ENCODE results near the gene NKX1-1.

Gene NKX1-1

DNA sequence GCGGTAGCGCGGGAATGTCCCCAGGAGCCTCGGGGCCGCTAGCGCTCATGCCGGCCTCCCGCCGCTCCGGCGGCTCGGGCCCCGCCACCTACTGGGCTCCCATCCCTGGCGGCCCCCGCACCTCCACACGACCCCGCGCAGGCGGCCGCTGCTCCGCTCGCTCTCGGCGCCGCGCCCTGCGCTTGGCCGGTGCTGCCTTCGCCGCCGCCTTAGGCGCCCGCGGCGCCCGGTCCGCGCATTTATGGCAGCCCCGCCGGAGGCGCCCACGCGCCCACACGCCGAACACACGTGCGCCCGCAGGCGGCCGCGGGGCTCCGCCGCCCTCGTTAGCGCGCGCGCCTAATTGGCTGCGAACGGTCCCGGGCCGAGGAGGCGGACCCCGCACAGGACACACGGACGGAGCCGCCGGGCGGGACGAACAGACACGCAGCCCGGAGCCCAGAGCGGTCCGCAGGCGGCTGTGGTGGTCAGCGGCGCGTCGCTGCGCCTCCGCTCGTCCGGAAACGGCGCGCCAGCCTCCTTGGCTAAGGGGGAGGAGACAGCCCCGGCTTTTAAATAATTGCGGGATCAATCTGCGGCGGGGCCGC, at the start of gene NKX1-1:
NKX1-1 (minus strand) TSS at position 49 of the 587 bp plus-strand sequence; CDS start at position 49, 0 bp downstream.
- H3K4me3 ChIP-seq (ENCODE audit: low read depth in 1 of 5, low read length in 5 of 5): no peak within 1 kb of the TSS
- H3K36me3 ChIP-seq (ENCODE audit: control insufficient read depth in 5 of 5, insufficient read depth in 5 of 5, low read length in 5 of 5): no peaks in the 10 kb centered on the region
- H3K9me3 ChIP-seq (ENCODE audit: control insufficient read depth in 5 of 5, low read length in 5 of 5): no peaks in the 10 kb centered on the region
- peaks cover 70 to 81% (median 77%) of the 10 kb centered on the region in 5 donors for H3K27me3 ChIP-seq (ENCODE audit: control insufficient read depth in 5 of 5, insufficient read depth in 4 of 5, low read length in 5 of 5)
- H3K27ac ChIP-seq (ENCODE audit: low read depth, low read length): no peak within 1 kb of the TSS
- H3K4me1 ChIP-seq (ENCODE audit: control insufficient read depth in 5 of 5, insufficient read depth in 5 of 5, low read length in 5 of 5): peaks cover 0 to 15% (median 5%) of the 10 kb centered on the region in 5 donors
- H3K9ac ChIP-seq (ENCODE audit: low read length in 5 of 5): no peak within 1 kb of the TSS

DNA sequence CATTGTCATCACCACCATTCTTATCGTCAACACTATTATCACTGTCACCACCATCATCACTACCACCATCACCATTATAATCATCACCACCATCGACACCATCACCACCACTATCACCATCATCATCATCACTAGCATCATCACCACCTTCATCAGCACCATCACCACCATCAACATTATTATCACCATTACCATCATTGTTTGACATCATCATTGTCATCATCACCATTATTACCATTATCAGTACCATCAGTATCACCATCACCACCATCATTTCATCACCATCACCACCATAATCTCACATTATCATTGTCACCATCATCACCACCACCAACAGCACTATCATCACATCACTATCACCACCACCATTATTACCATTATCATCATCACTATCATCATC, 47.5 kb upstream of the NKX1-1 start:
- H3K4me1 ChIP-seq (ENCODE audit: control insufficient read depth in 5 of 5, insufficient read depth in 5 of 5, low read length in 5 of 5): no peaks in the 10 kb centered on the region
- H3K9ac ChIP-seq (ENCODE audit: low read length in 5 of 5): no peak overlapping the region
- H3K36me3 ChIP-seq (ENCODE audit: control insufficient read depth in 5 of 5, insufficient read depth in 5 of 5, low read length in 5 of 5): no peaks in the 10 kb centered on the region
- H3K4me3 ChIP-seq (ENCODE audit: low read depth in 1 of 5, low read length in 5 of 5): no peak overlapping the region
- H3K27ac ChIP-seq (ENCODE audit: low read depth, low read length): no peak overlapping the region
- peaks cover 0 to 19% (median 3%) of the 10 kb centered on the region in 5 donors for H3K9me3 ChIP-seq (ENCODE audit: control insufficient read depth in 5 of 5, low read length in 5 of 5)
- peaks cover 12 to 31% (median 14%) of the 10 kb centered on the region in 5 donors for H3K27me3 ChIP-seq (ENCODE audit: control insufficient read depth in 5 of 5, insufficient read depth in 4 of 5, low read length in 5 of 5)

DNA sequence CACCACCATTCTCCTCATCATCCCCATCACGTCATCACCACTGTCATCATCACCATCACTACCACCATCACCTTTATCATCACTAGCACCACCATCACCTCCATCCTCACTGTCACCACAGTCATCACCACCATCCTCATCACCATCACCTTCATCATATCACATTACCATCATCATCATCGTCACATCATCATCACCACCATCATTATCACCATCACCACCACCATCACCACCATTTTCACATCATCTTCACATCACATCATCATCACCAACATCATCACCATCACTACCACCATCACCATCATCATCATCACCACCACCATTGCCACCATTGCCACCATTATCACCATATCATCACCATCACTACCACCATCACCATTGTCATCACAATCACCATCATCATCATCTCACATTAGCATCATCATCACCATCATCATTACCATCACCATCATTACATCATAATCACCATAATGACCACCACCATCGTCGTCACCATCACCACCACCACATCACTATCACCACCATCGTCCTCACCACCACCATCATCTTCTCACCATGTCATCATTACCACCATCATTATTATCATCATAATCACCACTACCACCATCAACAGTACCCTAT, 46.3 kb upstream of the NKX1-1 start:
- Histone ChIP-seq H3K36me3 (ENCODE audit: control insufficient read depth in 5 of 5, insufficient read depth in 5 of 5, low read length in 5 of 5) (no peaks in the 10 kb centered on the region), H3K4me1 (ENCODE audit: control insufficient read depth in 5 of 5, insufficient read depth in 5 of 5, low read length in 5 of 5) (no peaks in the 10 kb centered on the region), H3K27me3 (ENCODE audit: control insufficient read depth in 5 of 5, insufficient read depth in 4 of 5, low read length in 5 of 5) (peaks cover 13 to 30% (median 18%) of the 10 kb centered on the region in 5 donors), H3K27ac (ENCODE audit: low read depth, low read length) (no peak overlapping the region), H3K9me3 (ENCODE audit: control insufficient read depth in 5 of 5, low read length in 5 of 5) (peaks cover 0 to 19% (median 0%) of the 10 kb centered on the region in 5 donors), H3K9ac (ENCODE audit: low read length in 5 of 5) (no peak overlapping the region), H3K4me3 (ENCODE audit: low read depth in 1 of 5, low read length in 5 of 5) (no peak overlapping the region)

DNA sequence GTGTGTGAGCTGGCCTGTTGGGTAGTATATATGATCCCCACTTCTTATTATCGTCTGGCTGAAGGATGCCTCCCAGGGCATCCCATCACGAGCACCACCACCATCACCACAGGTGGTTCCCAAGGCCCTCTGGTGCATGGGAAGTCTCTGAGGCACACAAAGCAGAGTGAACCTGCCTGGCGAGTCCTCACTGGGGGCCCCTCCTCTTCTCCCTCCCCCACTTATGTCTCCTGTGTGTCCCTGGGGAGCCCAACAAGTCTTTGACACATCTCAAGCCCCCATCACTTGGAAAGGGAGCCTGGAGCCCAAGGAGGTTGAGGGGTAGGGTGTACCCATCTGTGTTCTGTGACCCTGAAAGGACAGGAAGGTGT, 45.5 kb upstream of the NKX1-1 start:
- H3K9ac ChIP-seq (ENCODE audit: low read length in 5 of 5): no peak overlapping the region
- no peaks in the 10 kb centered on the region for H3K36me3 ChIP-seq (ENCODE audit: control insufficient read depth in 5 of 5, insufficient read depth in 5 of 5, low read length in 5 of 5)
- peaks cover 13 to 36% (median 21%) of the 10 kb centered on the region in 5 donors for H3K27me3 ChIP-seq (ENCODE audit: control insufficient read depth in 5 of 5, insufficient read depth in 4 of 5, low read length in 5 of 5)
- no peak overlapping the region for H3K4me3 ChIP-seq (ENCODE audit: low read depth in 1 of 5, low read length in 5 of 5)
- no peak overlapping the region for H3K27ac ChIP-seq (ENCODE audit: low read depth, low read length)
- H3K9me3 ChIP-seq (ENCODE audit: control insufficient read depth in 5 of 5, low read length in 5 of 5): peaks cover 0 to 19% (median 0%) of the 10 kb centered on the region in 5 donors
- H3K4me1 ChIP-seq (ENCODE audit: control insufficient read depth in 5 of 5, insufficient read depth in 5 of 5, low read length in 5 of 5): no peaks in the 10 kb centered on the region

DNA sequence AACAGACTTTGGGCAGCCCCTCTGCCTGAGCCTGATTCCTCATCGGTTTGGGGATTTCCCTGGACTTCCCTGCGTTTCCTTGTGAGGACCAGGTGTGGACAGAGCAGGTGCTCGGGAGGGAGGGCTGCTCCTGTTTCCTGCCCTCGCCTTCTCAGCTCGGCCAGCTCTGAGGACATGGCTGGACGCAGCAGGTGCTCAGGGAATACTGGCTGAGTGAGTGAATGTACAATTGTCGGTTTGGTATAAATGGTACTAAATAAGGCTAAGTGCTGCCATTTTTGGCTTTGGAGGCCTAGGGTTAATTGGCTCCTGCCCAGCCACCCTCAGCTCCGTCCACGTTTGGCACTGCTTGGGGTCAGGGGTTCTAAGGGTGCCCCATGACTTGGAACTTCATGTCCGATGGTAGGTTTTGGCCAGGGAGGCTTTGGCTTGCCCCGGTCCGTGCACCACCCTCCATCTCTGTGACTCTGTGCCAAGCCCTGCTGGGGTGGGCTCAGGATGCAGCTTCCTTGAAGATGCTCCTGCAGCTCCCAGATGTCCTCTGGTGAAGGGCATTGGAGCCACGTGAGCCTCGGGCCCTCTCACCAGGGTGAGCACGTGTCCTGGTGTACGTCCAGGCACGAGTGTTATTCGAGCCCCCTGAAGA, 45.0 kb upstream of the NKX1-1 start:
- Histone ChIP-seq H3K36me3 (ENCODE audit: control insufficient read depth in 5 of 5, insufficient read depth in 5 of 5, low read length in 5 of 5) (no peaks in the 10 kb centered on the region), H3K9me3 (ENCODE audit: control insufficient read depth in 5 of 5, low read length in 5 of 5) (peaks cover 0 to 19% (median 0%) of the 10 kb centered on the region in 5 donors), H3K4me3 (ENCODE audit: low read depth in 1 of 5, low read length in 5 of 5) (no peak overlapping the region), H3K4me1 (ENCODE audit: control insufficient read depth in 5 of 5, insufficient read depth in 5 of 5, low read length in 5 of 5) (no peaks in the 10 kb centered on the region), H3K9ac (ENCODE audit: low read length in 5 of 5) (no peak overlapping the region), H3K27ac (ENCODE audit: low read depth, low read length) (no peak overlapping the region), H3K27me3 (ENCODE audit: control insufficient read depth in 5 of 5, insufficient read depth in 4 of 5, low read length in 5 of 5) (peaks cover 13 to 40% (median 21%) of the 10 kb centered on the region in 5 donors)

DNA sequence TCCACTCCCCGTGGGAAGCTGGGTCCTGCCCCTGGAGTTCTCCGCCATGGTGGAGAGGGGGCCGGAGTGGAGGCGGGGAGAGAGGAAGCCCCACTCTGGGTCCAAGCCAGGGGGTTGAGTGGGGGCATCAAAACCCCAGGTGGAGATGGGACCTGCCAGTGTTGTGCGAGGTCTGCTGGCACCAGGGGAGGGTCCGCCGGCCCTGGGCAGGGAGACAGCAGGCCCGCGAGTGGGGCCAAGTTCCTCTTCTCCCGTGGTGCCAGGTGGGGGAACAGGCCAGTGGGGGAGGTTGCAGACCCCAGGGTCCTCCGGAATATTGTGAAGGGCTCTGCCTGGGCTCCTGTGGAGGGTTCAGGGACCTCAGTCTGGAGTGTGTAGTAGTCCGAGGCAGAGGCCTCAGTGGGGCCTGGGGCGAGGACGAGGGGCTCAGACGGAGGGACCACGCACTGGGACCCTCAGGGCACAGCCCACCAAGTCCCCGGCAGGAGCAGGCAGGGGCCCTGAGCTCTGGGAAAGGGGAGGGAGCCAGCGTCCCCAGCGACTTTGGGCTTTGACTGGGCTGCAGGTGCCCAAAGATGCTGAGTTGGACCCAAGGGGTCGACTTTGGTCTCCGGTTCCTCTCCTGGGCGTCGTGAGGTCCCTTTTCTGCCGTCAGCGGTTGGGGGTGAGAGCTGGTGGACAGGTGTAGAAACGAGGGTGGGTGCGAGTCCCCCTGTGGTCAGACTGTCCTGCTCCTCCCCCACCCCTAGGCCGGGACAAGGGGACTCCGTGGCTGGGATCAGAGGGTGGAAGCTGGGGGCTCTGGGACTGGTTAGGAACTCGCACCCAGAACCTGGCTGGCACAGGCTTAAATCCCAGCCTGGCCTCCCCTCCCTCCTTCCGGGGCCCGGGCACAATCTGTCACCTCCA, 43.8 kb upstream of the NKX1-1 start:
- Histone ChIP-seq H3K9ac (ENCODE audit: low read length in 5 of 5) (no peak overlapping the region), H3K9me3 (ENCODE audit: control insufficient read depth in 5 of 5, low read length in 5 of 5) (peaks cover 0 to 19% (median 0%) of the 10 kb centered on the region in 5 donors), H3K4me1 (ENCODE audit: control insufficient read depth in 5 of 5, insufficient read depth in 5 of 5, low read length in 5 of 5) (no peaks in the 10 kb centered on the region), H3K4me3 (ENCODE audit: low read depth in 1 of 5, low read length in 5 of 5) (no peak overlapping the region), H3K27ac (ENCODE audit: low read depth, low read length) (no peak overlapping the region), H3K36me3 (ENCODE audit: control insufficient read depth in 5 of 5, insufficient read depth in 5 of 5, low read length in 5 of 5) (no peaks in the 10 kb centered on the region), H3K27me3 (ENCODE audit: control insufficient read depth in 5 of 5, insufficient read depth in 4 of 5, low read length in 5 of 5) (peaks cover 13 to 41% (median 25%) of the 10 kb centered on the region in 5 donors)

DNA sequence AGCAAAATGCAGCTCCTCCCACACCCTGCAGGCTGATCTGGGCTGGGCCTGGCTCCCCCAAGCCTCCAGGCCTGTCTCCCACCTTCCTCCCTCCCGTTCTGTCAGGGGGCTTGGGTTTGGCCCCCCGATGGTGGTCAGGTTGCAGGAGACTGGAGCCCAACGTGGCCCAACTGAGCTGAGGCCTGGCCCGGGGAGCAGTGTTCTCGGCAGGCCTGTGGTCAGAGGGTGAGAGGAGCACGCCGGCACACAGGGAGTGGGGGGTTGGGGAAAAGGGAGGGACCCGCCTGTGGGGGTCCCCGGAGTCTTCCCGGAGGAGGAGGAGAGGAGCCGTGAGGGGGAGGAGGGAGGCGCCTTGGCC, 43.2 kb upstream of the NKX1-1 start:
- Histone ChIP-seq H3K27me3 (ENCODE audit: control insufficient read depth in 5 of 5, insufficient read depth in 4 of 5, low read length in 5 of 5) (peaks cover 13 to 41% (median 25%) of the 10 kb centered on the region in 5 donors), H3K9ac (ENCODE audit: low read length in 5 of 5) (no peak overlapping the region), H3K9me3 (ENCODE audit: control insufficient read depth in 5 of 5, low read length in 5 of 5) (peaks cover 0 to 17% (median 0%) of the 10 kb centered on the region in 5 donors), H3K27ac (ENCODE audit: low read depth, low read length) (no peak overlapping the region), H3K4me1 (ENCODE audit: control insufficient read depth in 5 of 5, insufficient read depth in 5 of 5, low read length in 5 of 5) (no peaks in the 10 kb centered on the region), H3K36me3 (ENCODE audit: control insufficient read depth in 5 of 5, insufficient read depth in 5 of 5, low read length in 5 of 5) (no peaks in the 10 kb centered on the region), H3K4me3 (ENCODE audit: low read depth in 1 of 5, low read length in 5 of 5) (no peak overlapping the region)

DNA sequence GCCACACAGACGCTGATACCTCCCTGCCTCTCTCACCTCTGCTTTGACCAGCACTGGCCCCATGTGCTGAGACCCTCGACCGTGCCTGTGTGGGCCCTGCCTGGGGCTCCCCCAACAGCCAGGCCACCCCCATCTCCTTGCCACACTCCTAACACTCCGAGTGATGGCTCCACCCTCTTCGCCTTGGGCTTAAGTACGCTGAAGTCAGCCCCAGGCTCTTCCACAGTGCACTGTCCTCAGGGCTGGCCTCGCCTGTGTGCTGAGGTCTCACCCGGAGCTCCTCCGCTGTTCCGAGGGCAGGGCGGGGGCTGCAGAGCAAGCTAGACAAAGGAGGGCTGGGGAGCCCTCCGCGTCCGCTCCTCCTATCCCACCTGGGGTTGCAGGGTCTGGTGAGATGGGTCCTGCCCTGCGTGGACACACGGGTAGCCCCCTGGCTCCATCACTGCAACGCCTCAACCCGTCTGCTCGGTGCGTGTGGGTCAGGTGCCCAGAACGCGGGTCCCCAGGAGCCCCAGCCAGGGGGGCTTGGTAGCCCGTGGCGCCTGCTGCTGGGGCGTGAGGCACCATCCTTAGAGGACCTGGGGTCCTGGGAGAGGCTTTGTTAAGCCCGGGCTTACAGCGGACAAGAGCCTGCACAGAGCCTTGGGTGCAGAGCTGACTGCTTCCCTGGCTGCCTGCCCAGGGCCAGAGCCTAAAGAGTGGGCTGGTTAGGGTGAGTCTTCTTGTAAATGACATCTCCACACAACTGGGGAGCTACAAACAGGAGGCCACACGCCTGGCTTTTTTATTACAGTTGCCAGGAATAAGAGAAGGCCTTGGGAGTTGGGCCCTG, 42.6 kb upstream of the NKX1-1 start:
- Histone ChIP-seq H3K4me1 (ENCODE audit: control insufficient read depth in 5 of 5, insufficient read depth in 5 of 5, low read length in 5 of 5) (no peaks in the 10 kb centered on the region), H3K4me3 (ENCODE audit: low read depth in 1 of 5, low read length in 5 of 5) (no peak overlapping the region), H3K27ac (ENCODE audit: low read depth, low read length) (no peak overlapping the region), H3K36me3 (ENCODE audit: control insufficient read depth in 5 of 5, insufficient read depth in 5 of 5, low read length in 5 of 5) (no peaks in the 10 kb centered on the region), H3K9ac (ENCODE audit: low read length in 5 of 5) (no peak overlapping the region), H3K9me3 (ENCODE audit: control insufficient read depth in 5 of 5, low read length in 5 of 5) (peaks cover 0 to 16% (median 0%) of the 10 kb centered on the region in 5 donors), H3K27me3 (ENCODE audit: control insufficient read depth in 5 of 5, insufficient read depth in 4 of 5, low read length in 5 of 5) (peaks cover 13 to 41% (median 25%) of the 10 kb centered on the region in 5 donors)

All from subcutaneous abdominal adipose tissue (tissue), 5 donors.